GM12892 (cell line): Measurements from ENCODE around the gene DPYD.

ENCODE experiments used
- POLR2A ChIP-seq: IDR thresholded peaks from 2 replicates; pipeline ENCODE4 v1.6.1; 2011; ENCODE audit warnings: low read depth, low read length, control low read depth
- POLR2AphosphoS5 ChIP-seq: IDR thresholded peaks from 2 replicates; pipeline ENCODE4 v1.6.1; 2011; ENCODE audit warnings: low read depth, low read length, control low read depth
- TAF1 ChIP-seq: IDR thresholded peaks from 2 replicates; pipeline ENCODE4 v1.6.1; 2011; ENCODE audit warnings: low read depth, mild to moderate bottlenecking, control low read depth, low read length, borderline replicate concordance

- TF ChIP-seq POLR2AphosphoS5 (no peak), POLR2A (no peak), TAF1 (no peak)
Observed at GRCh38 chr1:97824200-97824599, 96.6 kb downstream of the DPYD start.
